Right atrium auricular region (tissue), 2 donors: ENCODE measurements around the gene SUPT20H. TPM values are rescaled to one million over a fixed set of nuclear protein-coding genes. Genes with fewer than 3 reads are reported as not detected.

Experiments used
- DNase-seq: peaks from one replicate; pipeline ENCODE4 v3.0.0-alpha.2; 2019; ENCODE audit warnings: low spot score
- H3K27ac ChIP-seq, 2 donors: fragments of 200-600 bp; sonication (generic); 1 replicate in 1 of 2; 2 replicates in 1 of 2; pipeline ENCODE4 v1.5.1; 2016 to 2019
- H3K27me3 ChIP-seq, 2 donors: fragments of 200-600 bp; sonication (generic); one replicate each; pipeline versions ENCODE4 v1.5.1 to v1.6.0; 2017 to 2019
- H3K36me3 ChIP-seq: fragments of 200-600 bp; sonication (generic); one replicate; pipeline ENCODE4 v1.5.1; 2016
- H3K4me1 ChIP-seq, 2 donors: fragments of 200-600 bp; sonication (generic); one replicate each; pipeline versions ENCODE4 v1.5.1 to v1.6.0; 2017 to 2019
- H3K4me3 ChIP-seq, 2 donors: fragments of 200-600 bp; sonication (generic); 1 replicate in 1 of 2; 2 replicates in 1 of 2; pipeline ENCODE4 v1.5.1; 2017 to 2019; ENCODE audit warnings: mild to moderate bottlenecking in 1 of 2, moderate library complexity in 1 of 2
- H3K9me3 ChIP-seq, 2 donors: fragments of 200-600 bp; sonication (generic); one replicate each; pipeline ENCODE4 v1.5.1; 2019
- CTCF ChIP-seq, 2 donors: fragments of 200-600 bp; sonication (generic); IDR thresholded peaks; one replicate each; pipeline ENCODE4 v1.5.1; 2019; ENCODE audit warnings: antibody characterized with exemption in 2 of 2
- total RNA-seq, 2 donors: library from RNA; depleted of rRNA; stranded (reverse); fragments of >200 nt; gene quantifications; one replicate each; pipeline ENCODE4 v1.1.0, GENCODE V29; 2016

SUPT20H gene
- total RNA-seq, 2 donors from 2014 or later, result 21.6 to 23.7 TPM

- Histone ChIP-seq H3K4me3 (no peak overlapping the region), H3K9me3 (no peaks in the 10 kb centered on the region), H3K4me1 (no peaks in the 10 kb centered on the region), H3K27ac (no peak overlapping the region), H3K27me3 (no peaks in the 10 kb centered on the region), H3K36me3 (no peaks in the 10 kb centered on the region)
- no peak for TF ChIP-seq CTCF (IDR thresholded peaks at IDR 0.05)
- DNase-seq, result no peak
Measured at GRCh38 chr13:37094099-37094498, 34.6 kb upstream of the SUPT20H start.

- no peak for DNase-seq
- Histone ChIP-seq H3K27me3 (no peaks in the 10 kb centered on the region), H3K9me3 (no peaks in the 10 kb centered on the region), H3K36me3 (no peaks in the 10 kb centered on the region), H3K27ac (no peak overlapping the region), H3K4me3 (no peak overlapping the region), H3K4me1 (no peaks in the 10 kb centered on the region)
- no peak for TF ChIP-seq CTCF (IDR thresholded peaks at IDR 0.05)
Measured at GRCh38 chr13:37091835-37092234, 32.3 kb upstream of the SUPT20H start.

- no peak overlapping the region for H3K27ac ChIP-seq
- H3K4me3 ChIP-seq, result no peak overlapping the region
Measured at GRCh38 chr13:37090912-37091311, 31.4 kb upstream of the SUPT20H start.

GRCh38 chr13:37089495-37089894 is 30.0 kb upstream of the SUPT20H start:
- Histone ChIP-seq H3K27me3 (no peaks in the 10 kb centered on the region), H3K36me3 (no peaks in the 10 kb centered on the region), H3K4me3 (no peak overlapping the region), H3K4me1 (no peaks in the 10 kb centered on the region), H3K9me3 (no peaks in the 10 kb centered on the region), H3K27ac (no peak overlapping the region)
- DNase-seq, result no peak
- no peak for TF ChIP-seq CTCF (IDR thresholded peaks at IDR 0.05)

More at GRCh38 chr13:37090912-37091311, 31.4 kb upstream of the SUPT20H start:
- Histone ChIP-seq H3K4me1 (no peaks in the 10 kb centered on the region), H3K27me3 (no peaks in the 10 kb centered on the region), H3K9me3 (no peaks in the 10 kb centered on the region), H3K36me3 (no peaks in the 10 kb centered on the region)
- DNase-seq, result no peak
- no peak for TF ChIP-seq CTCF (IDR thresholded peaks at IDR 0.05)

- no peak overlapping the region for H3K27ac ChIP-seq
Measured at GRCh38 chr13:37087486-37087885, 28.0 kb upstream of the SUPT20H start.

More at GRCh38 chr13:37087486-37087885, 28.0 kb upstream of the SUPT20H start:
- no peaks in the 10 kb centered on the region for H3K36me3 ChIP-seq
- no peaks in the 10 kb centered on the region for H3K9me3 ChIP-seq
- no peaks in the 10 kb centered on the region for H3K4me1 ChIP-seq
- DNase-seq, result no peak
- H3K27me3 ChIP-seq, result no peaks in the 10 kb centered on the region
- no peak overlapping the region for H3K4me3 ChIP-seq
- TF ChIP-seq CTCF (IDR thresholded peaks at IDR 0.05), result no peak
